T47D (cell line): ENCODE data around the gene OIT3.
"Not testable (repeated sequence)": the region's sequence is repeated elsewhere in the genome, so short reads cannot be mapped to it uniquely, and the experiment has no call there.

Experiments
- DNase-seq, 2 experiments: peaks; one replicate each; pipeline versions ENCODE4 v3.0.0 to v3.0.0-alpha.2; 2011 to 2012; ENCODE audit warnings: low read depth in 1 of 2, low spot score in 1 of 2
- JUND ChIP-seq: IDR thresholded peaks from 2 replicates; pipeline ENCODE4 v1.6.1; 2012; ENCODE audit warnings: low read depth
- in situ Hi-C: cut with HindIII; loops from 2 replicates; pipeline ENCODE4 v1.10.0; 2016; ENCODE audit warnings: low sequenced_read_pairs, low pct_unique_long_range_greater_than_20kb

Gene OIT3

DNA sequence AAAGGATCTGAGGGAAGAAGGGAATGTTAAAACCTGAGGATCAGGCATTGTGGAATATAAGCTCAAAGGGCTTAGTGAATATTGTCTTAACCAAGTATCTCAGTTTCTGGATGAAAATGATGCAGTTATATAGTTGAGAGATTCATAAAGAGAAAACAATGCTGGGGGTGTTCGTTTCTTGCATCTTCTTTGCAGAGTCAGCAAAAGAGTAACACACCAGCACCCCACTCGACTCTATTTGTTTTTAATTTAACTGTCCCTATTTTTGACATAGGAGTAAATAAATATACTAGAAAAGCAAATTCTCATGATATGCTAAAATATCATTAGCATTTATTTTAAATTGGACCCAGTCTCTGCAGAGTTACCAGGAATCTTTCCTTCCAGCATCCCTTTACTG, 7.6 kb upstream of the OIT3 start:
- DNase-seq = no peak

DNA sequence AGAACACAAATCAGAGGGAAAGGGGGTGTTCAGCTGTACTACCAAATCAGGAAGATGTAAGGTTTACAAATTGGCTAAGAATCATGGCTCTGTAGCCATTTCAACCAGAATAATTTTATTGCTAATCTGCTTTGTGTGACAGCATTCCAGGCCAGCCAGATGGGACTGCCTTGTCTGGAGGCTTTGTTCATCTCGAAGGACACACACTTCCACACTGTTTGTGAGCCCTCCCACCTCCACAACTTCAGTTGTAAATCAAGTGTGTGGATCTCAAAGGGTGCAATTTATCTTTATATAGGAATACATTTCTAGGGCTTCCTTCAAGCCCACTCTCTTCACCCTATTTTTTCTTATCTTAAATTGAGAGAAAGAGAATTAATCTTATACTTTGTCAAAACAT, 6.9 kb upstream of the OIT3 start:
- in situ Hi-C loops = no loop called here
- DNase-seq = no peak
- no peak for TF ChIP-seq JUND

More for the DNA sequence above, 7.6 kb upstream of the OIT3 start:
- no peak for TF ChIP-seq JUND
- in situ Hi-C loops = no loop called here

DNA sequence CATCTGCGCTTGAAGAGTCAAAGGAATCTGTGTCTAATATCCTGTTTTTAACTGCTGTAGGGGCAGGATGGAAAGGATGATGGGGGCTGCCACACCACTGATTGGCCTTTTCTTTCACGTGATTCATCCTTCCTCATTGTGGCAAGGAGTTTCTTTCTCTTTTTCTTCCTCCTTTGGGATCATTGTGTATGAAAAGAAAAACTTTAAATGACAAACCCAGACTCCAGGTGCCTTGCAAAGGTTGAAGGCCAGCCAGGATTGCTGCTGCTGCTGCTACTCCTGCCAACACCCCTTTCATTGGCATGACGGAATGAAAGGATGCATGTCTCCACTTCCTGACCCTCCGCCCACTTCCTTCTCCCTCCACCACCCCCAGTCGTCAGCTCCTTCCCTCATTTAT, 6.5 kb upstream of the OIT3 start:
- no peak for TF ChIP-seq JUND
- no peak for DNase-seq
- in situ Hi-C loops = no loop called here

DNA sequence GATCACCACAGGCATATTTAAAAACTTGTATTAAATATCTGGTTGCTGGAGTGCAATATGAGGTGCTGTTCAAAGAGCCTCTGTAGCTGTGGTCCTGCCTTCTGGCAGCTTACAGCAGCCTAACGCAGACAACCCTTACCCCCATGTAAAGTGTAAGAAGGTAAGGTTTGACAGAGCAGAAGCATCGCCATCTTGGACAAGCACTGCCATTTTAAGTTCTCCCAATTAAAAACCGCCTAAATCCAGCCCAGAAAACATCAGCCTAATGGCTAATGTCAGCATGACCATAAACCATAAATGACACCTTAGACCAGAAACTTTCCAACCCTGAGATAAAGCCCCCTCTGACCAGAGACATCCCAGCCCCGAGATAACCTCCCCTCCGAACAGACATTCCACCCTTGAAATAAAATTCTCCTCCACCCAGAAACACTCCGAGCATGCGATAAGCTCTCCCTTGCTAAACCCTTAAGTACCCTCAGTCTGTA, 5.3 kb upstream of the OIT3 start:
- TF ChIP-seq JUND = no peak
- DNase-seq = no peak
- in situ Hi-C loops = no loop called here

DNA sequence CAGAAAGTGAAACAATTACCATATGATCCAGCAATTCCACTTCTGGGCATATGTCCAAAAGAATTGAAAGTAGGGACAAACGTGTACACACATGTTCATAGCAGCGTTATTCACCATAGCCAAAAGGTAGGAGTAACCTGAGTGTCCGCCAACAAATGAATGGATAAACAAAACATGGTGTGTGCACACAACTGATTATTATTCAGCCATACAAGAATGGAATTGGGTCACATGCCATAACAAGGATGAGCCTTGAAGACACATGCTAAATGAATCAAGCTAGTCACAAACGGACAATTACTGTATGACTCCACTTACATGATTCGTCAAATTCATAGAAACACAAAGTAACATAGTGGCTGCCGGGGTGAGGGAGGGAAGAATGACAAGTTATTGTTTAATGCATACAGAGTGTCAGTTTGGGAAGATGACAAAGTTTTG, 4.1 kb upstream of the OIT3 start:
- in situ Hi-C loops = no loop called here
- TF ChIP-seq JUND = no peak
- peak in 1 of 2 experiments; percentile 34 for DNase-seq

DNA sequence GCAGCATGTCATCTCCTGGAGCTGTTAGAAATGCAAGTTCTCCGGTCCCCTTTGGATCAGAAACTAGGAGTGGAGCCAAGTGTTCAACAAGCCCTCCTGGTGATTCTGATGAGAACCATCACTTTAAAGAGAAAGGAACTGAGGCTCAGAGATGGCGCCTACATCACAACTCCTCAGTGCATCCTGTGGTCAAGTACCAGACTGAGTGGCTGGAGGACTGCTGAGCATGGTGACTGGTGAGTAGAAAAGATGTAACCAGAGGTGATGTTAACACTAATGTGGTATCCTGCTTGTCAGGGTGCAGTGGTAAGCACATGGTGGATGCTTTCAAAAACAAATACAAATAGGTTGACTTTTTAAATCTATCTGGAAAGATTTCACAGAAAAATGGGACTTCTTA, 3.5 kb upstream of the OIT3 start:
- TF ChIP-seq JUND = no peak
- DNase-seq = no peak
- in situ Hi-C loops = no loop called here

DNA sequence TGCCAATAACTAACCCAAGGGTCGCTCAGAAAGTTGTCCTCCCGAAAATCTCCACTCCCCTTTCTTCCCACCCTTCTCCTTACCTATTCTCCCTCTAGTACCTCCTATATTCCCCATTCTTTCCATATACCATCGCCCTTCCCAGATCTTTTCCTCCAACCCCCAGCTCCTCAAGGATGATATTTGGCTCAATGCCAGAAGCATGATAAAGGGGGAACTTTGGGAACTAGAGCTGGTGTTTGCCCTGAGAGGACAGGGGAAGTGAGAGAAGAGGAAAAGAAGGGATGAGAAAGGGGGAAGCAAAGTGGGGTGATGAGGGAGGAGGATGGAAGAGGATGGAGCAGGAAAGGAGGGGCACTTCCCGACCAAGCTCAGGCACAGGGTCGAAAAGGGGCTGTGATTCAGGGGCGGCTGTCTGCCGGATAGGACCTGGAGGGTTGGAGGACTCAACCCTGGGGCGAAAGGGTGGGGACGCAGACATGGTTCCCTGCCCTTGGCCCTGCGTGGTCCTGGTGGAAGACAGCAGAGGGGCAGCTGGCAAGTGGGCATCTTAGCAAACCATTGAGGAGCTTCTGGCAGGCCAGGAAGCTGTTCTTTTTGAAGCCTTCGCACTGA, 1.8 kb downstream of the OIT3 start:
- DNase-seq = no peak
- in situ Hi-C loops = no loop called here

DNA sequence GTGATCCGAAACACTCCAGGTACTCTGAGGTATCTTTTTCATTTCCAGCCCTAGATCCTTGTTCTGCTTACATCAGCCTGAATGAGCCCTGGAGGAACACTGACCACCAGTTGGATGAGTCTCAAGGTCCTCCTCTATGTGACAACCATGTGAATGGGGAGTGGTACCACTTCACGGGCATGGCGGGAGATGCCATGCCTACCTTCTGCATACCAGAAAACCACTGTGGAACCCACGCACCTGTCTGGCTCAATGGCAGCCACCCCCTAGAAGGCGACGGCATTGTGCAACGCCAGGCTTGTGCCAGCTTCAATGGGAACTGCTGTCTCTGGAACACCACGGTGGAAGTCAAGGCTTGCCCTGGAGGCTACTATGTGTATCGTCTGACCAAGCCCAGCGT, 5.1 kb downstream of the OIT3 start:
- in situ Hi-C loops = no loop called here
- no peak for DNase-seq
- TF ChIP-seq JUND = no peak

More for the DNA sequence above, 1.8 kb downstream of the OIT3 start:
- TF ChIP-seq JUND = no peak

DNA sequence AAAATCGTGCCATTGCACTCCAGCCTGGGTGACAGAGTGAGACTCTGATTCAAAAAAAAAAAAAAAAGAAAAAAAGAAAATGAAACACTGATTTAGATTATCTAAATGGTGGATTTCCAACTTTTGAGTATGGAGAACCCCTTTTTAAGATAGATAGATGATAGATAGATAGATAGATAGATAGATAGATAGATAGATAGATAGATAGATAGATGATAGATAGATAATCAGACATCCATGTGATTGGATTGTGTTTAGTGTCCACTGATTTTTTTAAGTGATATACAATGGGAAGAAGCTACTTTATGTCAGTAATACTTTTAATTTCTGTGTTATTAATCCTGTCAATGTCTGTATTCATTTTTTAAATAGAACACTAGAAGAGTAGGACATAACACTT, 6.0 kb downstream of the OIT3 start:
- DNase-seq = no peak
- in situ Hi-C loops = no loop called here
- TF ChIP-seq JUND = no peak

DNA sequence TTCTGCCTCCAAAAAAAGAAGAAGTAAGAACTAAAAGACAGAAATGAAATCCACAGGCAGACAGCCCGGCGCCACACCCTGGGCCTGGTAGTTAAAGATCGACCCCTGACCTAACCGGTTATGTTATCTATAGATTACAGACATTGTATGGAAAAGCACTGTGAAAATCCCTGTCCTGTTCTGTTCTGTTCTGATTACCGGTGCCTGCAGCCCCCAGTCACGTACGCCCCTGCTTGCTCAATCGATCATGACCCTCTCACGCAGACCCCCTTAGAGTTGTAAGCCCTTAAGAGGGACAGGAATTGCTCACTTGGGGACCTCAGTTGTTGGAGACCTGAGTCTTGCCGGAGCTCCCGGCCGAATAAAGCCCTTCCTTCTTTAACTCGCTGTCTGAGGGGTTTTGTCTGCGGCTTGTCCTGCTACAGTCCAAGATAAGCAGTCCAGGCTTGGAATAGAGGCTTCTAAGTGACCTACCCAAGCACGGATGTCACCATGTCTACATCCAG, 10.5 kb downstream of the OIT3 start:
- DNase-seq, in situ Hi-C loops: not testable (repeated sequence)

DNA sequence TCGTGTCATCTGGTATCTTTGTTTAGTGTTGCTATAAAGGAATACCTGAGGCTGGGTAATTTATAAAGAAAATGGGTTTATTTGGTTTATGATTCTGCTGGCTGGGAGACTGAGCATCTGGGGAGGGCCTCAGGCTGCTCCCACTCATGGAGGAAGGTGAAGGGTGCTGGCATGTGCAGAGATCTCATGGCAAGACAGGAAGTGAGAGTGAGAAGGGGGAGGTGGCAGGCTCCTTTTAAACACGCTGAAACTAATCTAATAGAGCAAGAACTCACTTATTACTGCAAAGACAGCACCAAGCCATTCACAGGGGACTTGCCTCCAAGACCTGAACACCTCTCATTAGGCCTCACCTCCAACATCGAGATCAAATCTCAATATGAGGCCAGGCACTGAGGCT, 11.3 kb downstream of the OIT3 start:
- DNase-seq = no peak
- in situ Hi-C loops = no loop called here
- no peak for TF ChIP-seq JUND

DNA sequence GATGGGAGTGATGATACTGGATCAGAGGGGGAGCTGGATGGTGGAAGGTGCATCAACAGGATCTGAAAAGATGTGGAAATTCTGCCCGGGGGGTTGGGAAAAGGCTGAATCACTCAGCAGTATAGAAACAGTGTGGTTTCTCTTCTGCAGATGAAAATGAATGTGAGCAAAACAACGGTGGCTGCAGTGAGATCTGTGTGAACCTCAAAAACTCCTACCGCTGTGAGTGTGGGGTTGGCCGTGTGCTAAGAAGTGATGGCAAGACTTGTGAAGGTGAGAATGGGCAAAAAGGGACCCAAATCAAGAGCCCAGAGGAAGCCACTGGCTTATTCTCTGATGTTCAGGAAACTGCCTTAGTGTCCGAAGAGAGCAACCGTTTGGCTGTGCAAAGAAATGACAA, 12.9 kb downstream of the OIT3 start:
- TF ChIP-seq JUND = no peak
- in situ Hi-C loops = no loop called here
- no peak for DNase-seq

DNA sequence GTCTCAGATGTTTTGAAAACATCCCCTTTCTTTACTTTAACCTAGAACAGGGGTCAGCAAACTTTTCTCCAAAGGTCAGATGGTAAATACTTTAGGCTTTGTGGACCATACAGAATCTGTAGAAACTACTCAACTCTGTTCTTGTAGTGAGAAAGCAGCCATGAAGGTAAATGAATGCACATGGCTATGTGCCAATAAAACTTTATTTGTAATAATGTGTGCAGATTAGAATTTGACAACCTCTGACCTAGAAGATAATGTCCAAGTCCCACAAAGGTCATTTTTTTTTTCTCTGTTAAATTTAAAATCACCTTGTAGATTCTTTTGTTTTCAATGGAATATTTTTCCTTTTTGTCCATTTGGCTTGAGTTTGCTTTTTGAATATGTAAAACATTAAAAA, 17.2 kb downstream of the OIT3 start:
- DNase-seq = no peak
- in situ Hi-C loops = no loop called here
- no peak for TF ChIP-seq JUND

DNA sequence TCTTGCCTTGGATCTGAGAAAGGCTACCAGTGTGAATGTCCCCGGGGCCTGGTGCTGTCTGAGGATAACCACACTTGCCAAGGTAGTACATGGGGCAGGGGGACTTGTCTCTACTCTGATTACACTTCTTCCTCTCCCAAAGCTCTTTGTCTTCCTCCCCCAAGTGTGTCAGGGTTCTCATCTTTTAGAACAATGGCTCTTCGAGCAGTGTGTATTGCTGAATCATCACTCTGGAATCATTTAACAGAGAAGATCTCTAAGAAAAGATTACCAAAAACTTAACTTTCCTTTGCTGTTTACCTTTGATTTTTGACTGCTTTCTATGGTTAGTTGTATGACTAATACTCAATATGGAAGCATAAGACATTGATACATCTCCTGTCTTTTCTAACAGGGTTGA, 18.2 kb downstream of the OIT3 start:
- in situ Hi-C loops = no loop called here
- no peak for TF ChIP-seq JUND
- DNase-seq = no peak

DNA sequence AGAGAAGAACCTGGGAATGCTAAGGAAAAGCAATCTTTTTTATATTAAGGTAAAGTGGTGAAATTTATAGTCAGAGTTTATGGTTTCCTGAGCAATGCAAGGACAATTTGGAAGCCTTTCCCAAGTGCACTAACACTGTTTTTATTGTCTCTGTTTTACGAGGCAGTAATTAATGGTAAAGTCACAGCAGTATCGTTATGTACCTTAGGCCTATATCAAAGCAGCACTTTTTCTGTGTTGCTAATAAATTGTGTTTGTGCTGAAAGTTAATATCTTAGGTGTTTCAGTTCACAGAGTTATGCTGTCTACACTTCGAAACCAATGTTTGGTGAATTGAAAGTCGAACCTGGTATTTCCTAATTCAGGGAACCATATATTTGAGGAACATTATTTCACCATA, 19.2 kb downstream of the OIT3 start:
- in situ Hi-C loops = no loop called here
- DNase-seq = no peak
- TF ChIP-seq JUND = no peak
